NCI-H1105 treated with DMSO at 0.1 percent for 48 hours (cell line): ENCODE results near the gene ATP1A4.
"Not testable (repeated sequence)": the region's sequence is repeated elsewhere in the genome, so short reads cannot be mapped to it uniquely, and the experiment has no call there.

ENCODE experiments used
- DNase-seq: peaks from one replicate; lab custom pipeline; 2025; lab: John Stamatoyannopoulos, UW

Gene ATP1A4

GRCh38 chr1:160151303-160151702 lies at the start of gene ATP1A4:
Gene ATP1A4, plus strand, starts transcription at chr1:160151603. Its CDS starts 438 bp downstream, at chr1:160152041.
- DNase-seq: no peak

GRCh38 chr1:160101717-160102522 lies 49.5 kb upstream of the ATP1A4 start:
- no peak for DNase-seq

GRCh38 chr1:160103658-160104408 lies 47.6 kb upstream of the ATP1A4 start:
- no peak for DNase-seq

- no peak for DNase-seq
These were observed 46.9 kb upstream of the ATP1A4 start for GRCh38 chr1:160104486-160104885.

GRCh38 chr1:160105155-160105554 lies 46.2 kb upstream of the ATP1A4 start:
- DNase-seq: no peak

- no peak for DNase-seq
These were observed 43.9 kb upstream of the ATP1A4 start for GRCh38 chr1:160107512-160107911.

- DNase-seq: no peak
These were observed 42.3 kb upstream of the ATP1A4 start for GRCh38 chr1:160108888-160109662.

GRCh38 chr1:160109686-160110085 lies 41.7 kb upstream of the ATP1A4 start:
- DNase-seq: no peak

- not testable (repeated sequence) for DNase-seq
These were observed 39.9 kb upstream of the ATP1A4 start for GRCh38 chr1:160111462-160111861.

GRCh38 chr1:160112357-160112756 lies 39.0 kb upstream of the ATP1A4 start:
- DNase-seq: no peak

- no peak for DNase-seq
These were observed 38.0 kb upstream of the ATP1A4 start for GRCh38 chr1:160113407-160113806.

- DNase-seq: no peak
These were observed 37.3 kb upstream of the ATP1A4 start for GRCh38 chr1:160114085-160114484.

- no peak for DNase-seq
These were observed 35.7 kb upstream of the ATP1A4 start, which contains the start of gene ATP1A2 for GRCh38 chr1:160115545-160116282. Gene ATP1A2, plus strand, starts transcription at chr1:160115759. Its CDS starts 103 bp downstream, at chr1:160115862.

GRCh38 chr1:160116283-160117147 lies 34.9 kb upstream of the ATP1A4 start:
- no peak for DNase-seq

GRCh38 chr1:160117300-160117699 lies 34.1 kb upstream of the ATP1A4 start:
- no peak for DNase-seq

- no peak for DNase-seq
These were observed 33.7 kb upstream of the ATP1A4 start for GRCh38 chr1:160117709-160118183.

GRCh38 chr1:160118928-160119327 lies 32.5 kb upstream of the ATP1A4 start:
- DNase-seq: no peak

- DNase-seq: no peak
These were observed 30.6 kb upstream of the ATP1A4 start for GRCh38 chr1:160120797-160121196.

- DNase-seq: no peak
These were observed 30.0 kb upstream of the ATP1A4 start for GRCh38 chr1:160121388-160121787.

GRCh38 chr1:160122978-160123495 lies 28.4 kb upstream of the ATP1A4 start:
- no peak for DNase-seq
